ENCODE data around the gene MAP1B.

The MAP1B gene

GRCh38 chr5:72101828-72102227 lies 5.4 kb upstream of the MAP1B start:
- no peak for DNase-seq

GRCh38 chr5:72106817-72107130 lies 501 bp upstream of the MAP1B start:
- DNase-seq: no peak

- DNase-seq: no peak
Observed at GRCh38 chr5:72107901-72108201, 576 bp downstream of the MAP1B start.

GRCh38 chr5:72108202-72109061 lies 1.2 kb downstream of the MAP1B start:
- peak; percentile 55 for DNase-seq

GRCh38 chr5:72109062-72109411 lies 1.8 kb downstream of the MAP1B start:
- no peak for DNase-seq

GRCh38 chr5:72109625-72110024 lies 2.4 kb downstream of the MAP1B start:
- no peak for DNase-seq

GRCh38 chr5:72110394-72111013 lies 3.2 kb downstream of the MAP1B start:
- no peak for DNase-seq

- DNase-seq: no peak
Observed at GRCh38 chr5:72112389-72112788, 5.1 kb downstream of the MAP1B start.

GRCh38 chr5:72114629-72115028 lies 7.4 kb downstream of the MAP1B start:
- DNase-seq: no peak

GRCh38 chr5:72115296-72115695 lies 8.0 kb downstream of the MAP1B start:
- no peak for DNase-seq

GRCh38 chr5:72117307-72117706 lies 10.0 kb downstream of the MAP1B start:
- DNase-seq: no peak

- no peak for DNase-seq
Observed at GRCh38 chr5:72121052-72121779, 13.9 kb downstream of the MAP1B start.

- no peak for DNase-seq
Observed at GRCh38 chr5:72121780-72122445, 14.6 kb downstream of the MAP1B start.

- no peak for DNase-seq
Observed at GRCh38 chr5:72122602-72123001, 15.3 kb downstream of the MAP1B start.

- no peak for DNase-seq
Observed at GRCh38 chr5:72123764-72124376, 16.6 kb downstream of the MAP1B start.

- no peak for DNase-seq
Observed at GRCh38 chr5:72125271-72125940, 18.1 kb downstream of the MAP1B start.

GRCh38 chr5:72125941-72126620 lies 18.8 kb downstream of the MAP1B start:
- DNase-seq: no peak

- no peak for DNase-seq
Observed at GRCh38 chr5:72126796-72127195, 19.5 kb downstream of the MAP1B start.

- DNase-seq: no peak
Observed at GRCh38 chr5:72129725-72130124, 22.4 kb downstream of the MAP1B start.

- DNase-seq: no peak
Observed at GRCh38 chr5:72130351-72130761, 23.1 kb downstream of the MAP1B start.

GRCh38 chr5:72133212-72133990 lies 26.1 kb downstream of the MAP1B start:
- DNase-seq: no peak
